Left hindlimb (tissue), 1 donor: ENCODE data around the gene ATP11B.

Experiments
- DNase-seq: peaks from one replicate; pipeline ENCODE4 v3.0.0-alpha.2; 2018

Gene ATP11B

GRCh38 chr3:182913889-182914288, 120.6 kb downstream of the ATP11B start:
- no peak for DNase-seq

DNA sequence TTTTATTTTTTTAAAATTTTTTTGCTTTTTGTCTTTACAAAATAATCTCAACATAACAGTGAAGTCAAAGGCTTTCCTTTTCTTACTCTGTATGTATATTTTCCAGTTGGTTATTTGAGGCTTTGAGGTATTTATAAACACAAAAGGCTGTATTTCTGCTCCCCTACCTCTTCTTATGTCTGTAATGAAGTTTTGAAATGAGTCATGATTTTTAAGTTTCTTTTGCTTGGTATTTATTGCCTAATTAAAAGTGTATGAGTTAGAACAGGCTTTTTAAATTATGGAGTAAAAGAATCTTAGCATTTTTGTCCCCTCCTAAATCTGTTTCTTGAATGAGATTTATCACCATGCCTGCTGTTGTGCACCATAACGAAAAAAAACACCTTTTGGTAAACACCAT, 121.0 kb downstream of the ATP11B start:
- no peak for DNase-seq

- no peak for DNase-seq
Observed at GRCh38 chr3:182917134-182917533, 123.8 kb downstream of the ATP11B start.

DNA sequence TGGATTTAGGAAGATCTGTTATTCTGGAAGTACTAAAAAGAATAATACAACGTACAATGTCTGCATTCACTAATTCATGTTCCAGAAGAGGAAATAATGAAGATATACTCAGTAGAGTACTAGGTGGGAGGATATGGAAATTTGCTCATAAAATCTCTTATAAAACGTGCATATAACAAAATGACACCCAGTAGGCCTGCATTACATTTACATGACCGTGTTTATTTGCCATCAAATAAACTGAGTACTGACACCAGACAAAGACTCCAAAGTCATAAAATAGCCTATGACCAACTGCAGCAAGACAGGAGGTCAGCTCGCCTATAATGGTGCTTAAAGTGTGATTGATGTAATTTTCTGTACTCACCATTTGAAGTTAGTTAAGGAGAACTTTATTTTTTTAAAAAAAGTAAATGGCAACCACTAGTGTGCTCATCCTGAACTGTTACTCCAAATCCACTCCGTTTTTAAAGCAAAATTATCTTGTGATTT, 126.6 kb downstream of the ATP11B start:
- DNase-seq: no peak

DNA sequence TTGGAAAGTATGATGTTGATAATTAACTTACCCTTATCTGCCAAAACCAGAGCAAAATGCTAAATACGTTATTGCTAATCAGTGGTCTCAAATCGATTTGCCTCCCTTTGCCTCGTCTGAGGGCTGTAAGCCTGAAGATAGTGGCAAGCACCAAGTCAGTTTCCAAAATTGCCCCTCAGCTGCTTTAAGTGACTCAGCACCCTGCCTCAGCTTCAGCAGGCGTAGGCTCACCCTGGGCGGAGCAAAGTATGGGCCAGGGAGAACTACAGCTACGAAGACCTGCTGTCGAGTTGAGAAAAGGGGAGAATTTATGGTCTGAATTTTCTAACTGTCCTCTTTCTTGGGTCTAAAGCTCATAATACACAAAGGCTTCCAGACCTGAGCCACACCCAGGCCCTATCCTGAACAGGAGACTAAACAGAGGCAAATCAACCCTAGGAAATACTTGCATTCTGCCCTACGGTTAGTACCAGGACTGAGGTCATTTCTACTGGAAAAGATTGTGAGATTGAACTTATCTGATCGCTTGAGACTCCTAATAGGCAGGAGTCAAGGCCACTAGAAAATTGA, 127.3 kb downstream of the ATP11B start:
- no peak for DNase-seq

- no peak for DNase-seq
Observed at GRCh38 chr3:182921665-182922355, 128.5 kb downstream of the ATP11B start.

- DNase-seq: no peak
Observed at GRCh38 chr3:182925330-182925943, 132.1 kb downstream of the ATP11B start.

GRCh38 chr3:182925944-182926337, 132.6 kb downstream of the ATP11B start:
- DNase-seq: no peak

DNA sequence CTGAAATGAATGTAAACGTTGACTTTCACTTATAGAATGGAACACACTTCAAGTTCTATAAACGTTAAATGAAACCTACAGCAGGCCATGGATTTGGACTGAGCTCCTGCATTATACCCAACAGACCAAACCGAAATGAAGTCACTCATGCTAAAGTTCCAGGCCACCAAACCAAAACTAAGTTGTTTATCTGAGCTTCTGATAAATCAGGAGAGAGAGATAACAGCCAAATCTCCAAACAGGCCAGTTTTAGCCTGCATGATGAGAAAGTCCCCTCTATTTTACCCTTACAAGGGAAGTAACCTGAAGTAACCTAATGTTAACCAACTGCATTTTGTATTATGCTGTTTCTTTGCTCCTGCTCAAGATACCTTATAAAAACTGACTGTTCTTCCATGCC, 142.5 kb downstream of the ATP11B start:
- no peak for DNase-seq

- DNase-seq: no peak
Observed at GRCh38 chr3:182936239-182936917, 143.1 kb downstream of the ATP11B start.

- no peak for DNase-seq
Observed at GRCh38 chr3:182936918-182937285, 143.6 kb downstream of the ATP11B start.

- no peak for DNase-seq
Observed at GRCh38 chr3:182937293-182938051, 144.2 kb downstream of the ATP11B start.

- no peak for DNase-seq
Observed at GRCh38 chr3:182940266-182940808, 147.0 kb downstream of the ATP11B start.

DNA sequence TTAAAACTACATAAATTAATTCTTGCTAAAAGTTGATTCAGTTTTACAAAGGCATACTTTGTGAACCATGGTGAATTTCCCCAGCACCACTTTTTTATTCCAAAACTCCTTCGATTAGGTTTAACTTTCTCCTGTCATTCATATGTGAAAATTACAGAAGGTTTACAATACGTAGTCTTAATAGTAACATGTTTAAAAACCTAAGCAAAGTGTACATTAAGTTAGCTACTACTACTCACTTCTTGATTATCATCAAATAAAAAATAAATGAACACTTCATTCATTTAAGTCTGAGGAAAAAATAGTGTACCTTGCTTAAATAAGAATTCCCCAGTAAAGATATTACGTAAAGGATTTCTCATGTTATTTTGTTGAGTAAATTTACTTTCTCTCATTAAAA, 148.4 kb downstream of the ATP11B start:
- no peak for DNase-seq

DNA sequence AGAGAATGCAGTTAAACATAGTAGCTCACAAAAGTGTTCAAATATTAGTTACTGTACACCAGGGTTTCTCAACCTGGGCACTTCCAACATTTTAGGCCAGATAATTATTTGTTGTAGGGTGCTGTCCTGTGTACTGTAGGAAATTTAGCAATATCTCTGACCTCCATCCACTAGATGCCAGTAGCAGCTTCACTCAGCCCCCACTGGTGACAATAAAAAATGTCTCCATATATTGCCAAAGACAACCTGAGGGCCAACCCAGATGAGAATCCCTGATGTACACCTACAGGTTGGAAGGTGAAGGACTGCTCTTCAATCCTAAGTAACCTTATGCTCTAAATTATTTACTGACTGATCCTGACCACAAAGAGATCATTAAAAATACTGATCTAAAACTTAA, 154.6 kb downstream of the ATP11B start:
- no peak for DNase-seq

DNA sequence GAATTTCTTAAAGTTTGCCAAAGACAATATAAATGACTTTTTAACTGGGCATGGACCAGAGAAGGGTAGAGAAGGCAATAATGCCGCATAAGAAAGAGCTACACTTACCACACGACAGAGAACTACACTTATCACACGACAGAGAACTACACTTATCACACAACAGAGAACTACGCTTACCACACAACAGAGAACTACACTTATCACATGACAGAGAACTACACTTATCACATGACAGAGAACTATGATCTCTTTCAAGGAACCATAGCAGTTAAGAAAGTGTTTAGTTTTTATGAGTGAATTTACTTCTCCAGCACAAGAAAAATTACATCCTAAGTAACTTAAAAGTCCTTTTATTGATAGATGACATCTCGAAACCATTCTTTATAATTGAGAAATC, 155.0 kb downstream of the ATP11B start:
- no peak for DNase-seq

- DNase-seq: no peak
Observed at GRCh38 chr3:182949688-182950087, 156.4 kb downstream of the ATP11B start.

DNA sequence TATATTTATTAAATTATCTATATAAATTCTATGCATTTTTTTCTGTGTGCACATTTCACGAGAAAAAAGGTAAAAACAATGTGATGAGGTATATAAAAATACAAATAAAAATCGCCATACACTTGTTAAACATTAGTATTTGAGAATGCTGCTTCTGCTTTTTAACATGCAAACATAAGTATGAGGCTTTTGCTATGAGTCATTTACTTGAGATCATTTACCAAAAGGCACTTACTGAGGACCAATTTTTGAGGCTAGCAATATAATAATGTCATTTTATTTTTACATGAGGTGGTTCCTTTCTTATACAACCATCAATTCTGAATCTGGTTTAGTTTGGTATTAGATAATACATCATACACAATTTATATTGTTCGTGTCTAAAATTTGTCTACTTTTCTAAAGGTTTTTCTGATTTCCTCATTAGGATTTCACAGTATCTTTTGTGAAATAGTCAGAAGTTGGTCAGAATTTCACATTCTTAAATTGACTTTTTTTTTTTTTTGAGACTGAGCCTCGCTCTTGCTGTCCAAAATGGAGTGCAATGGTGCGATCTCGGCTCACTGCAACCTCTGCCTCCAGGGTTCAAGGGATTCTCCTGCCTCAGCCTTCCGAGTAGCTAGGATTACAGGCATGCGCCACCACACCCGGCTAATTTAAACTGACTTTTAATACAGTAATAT, 161.4 kb downstream of the ATP11B start:
- no peak for DNase-seq

- DNase-seq: no peak
Observed at GRCh38 chr3:182957226-182957625, 163.9 kb downstream of the ATP11B start.

- DNase-seq: no peak
Observed at GRCh38 chr3:182957676-182958266, 164.5 kb downstream of the ATP11B start.

- no peak for DNase-seq
Observed at GRCh38 chr3:182959474-182960350, 166.4 kb downstream of the ATP11B start.
